GM10266 (cell line): ENCODE data around the gene ATIC.

Experiments
- DNase-seq: peaks from one replicate; pipeline ENCODE4 v3.0.0; 2012; ENCODE audit errors: extremely low spot score
- TF ChIP-seq, protein P1 (sequence below): IDR thresholded peaks from 2 replicates; pipeline ENCODE4 v1.5.1; 2012; ENCODE audit warnings: mild to moderate bottlenecking, low read depth; ENCODE audit not compliant: control insufficient read depth, insufficient read depth; ENCODE audit errors: missing control alignments

Gene ATIC

GRCh38 chr2:215272918-215273317 lies 38.9 kb upstream of the ATIC start:
- no peak for DNase-seq

DNA sequence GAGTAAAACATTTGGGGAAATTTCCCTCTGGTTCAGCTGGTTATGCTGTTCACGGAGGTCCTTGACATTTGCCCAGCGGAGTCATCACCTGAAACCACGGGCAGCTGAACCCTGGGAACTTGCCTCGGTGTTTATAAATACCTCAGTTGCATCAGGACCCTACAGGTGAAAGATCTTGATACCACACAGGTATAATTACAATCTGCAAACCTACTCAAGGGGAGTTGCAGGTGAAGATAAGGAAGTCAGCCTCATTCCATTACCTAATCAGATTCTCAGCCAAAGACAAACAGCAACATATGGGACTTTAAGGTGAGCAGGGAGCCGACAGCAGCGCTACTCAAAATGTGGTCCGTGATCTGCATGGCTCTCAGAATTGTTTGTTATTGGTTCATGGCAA lies 37.0 kb upstream of the ATIC start:
- DNase-seq: no peak
- TF ChIP-seq, protein P1, sequence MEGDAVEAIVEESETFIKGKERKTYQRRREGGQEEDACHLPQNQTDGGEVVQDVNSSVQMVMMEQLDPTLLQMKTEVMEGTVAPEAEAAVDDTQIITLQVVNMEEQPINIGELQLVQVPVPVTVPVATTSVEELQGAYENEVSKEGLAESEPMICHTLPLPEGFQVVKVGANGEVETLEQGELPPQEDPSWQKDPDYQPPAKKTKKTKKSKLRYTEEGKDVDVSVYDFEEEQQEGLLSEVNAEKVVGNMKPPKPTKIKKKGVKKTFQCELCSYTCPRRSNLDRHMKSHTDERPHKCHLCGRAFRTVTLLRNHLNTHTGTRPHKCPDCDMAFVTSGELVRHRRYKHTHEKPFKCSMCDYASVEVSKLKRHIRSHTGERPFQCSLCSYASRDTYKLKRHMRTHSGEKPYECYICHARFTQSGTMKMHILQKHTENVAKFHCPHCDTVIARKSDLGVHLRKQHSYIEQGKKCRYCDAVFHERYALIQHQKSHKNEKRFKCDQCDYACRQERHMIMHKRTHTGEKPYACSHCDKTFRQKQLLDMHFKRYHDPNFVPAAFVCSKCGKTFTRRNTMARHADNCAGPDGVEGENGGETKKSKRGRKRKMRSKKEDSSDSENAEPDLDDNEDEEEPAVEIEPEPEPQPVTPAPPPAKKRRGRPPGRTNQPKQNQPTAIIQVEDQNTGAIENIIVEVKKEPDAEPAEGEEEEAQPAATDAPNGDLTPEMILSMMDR: no peak

More at GRCh38 chr2:215272918-215273317, 38.9 kb upstream of the ATIC start:
- TF ChIP-seq, protein P1: no peak

GRCh38 chr2:215275824-215276223 lies 36.0 kb upstream of the ATIC start:
- DNase-seq: no peak
- TF ChIP-seq, protein P1: no peak

GRCh38 chr2:215277944-215278343 lies 33.9 kb upstream of the ATIC start:
- no peak for DNase-seq

DNA sequence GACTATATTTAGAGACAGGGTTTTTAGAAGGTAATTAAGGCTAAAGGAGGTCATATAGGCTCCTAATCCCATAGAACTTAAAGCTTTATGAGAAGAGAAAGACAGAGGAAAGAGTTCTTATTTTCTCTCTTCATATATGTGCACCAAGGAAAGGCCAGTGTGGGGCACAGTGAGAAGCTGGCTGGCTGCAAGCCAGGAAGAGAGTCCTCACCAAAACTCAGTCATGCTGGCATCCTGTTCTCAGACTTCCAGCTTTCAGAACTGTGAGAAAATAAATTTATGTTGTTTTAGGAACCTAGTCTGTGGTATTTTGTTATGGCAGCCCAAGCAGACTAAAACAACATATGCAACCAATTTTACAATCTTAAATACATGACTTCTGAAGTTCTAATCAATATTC lies 31.5 kb upstream of the ATIC start:
- TF ChIP-seq, protein P1: no peak
- DNase-seq: no peak

More at GRCh38 chr2:215277944-215278343, 33.9 kb upstream of the ATIC start:
- TF ChIP-seq, protein P1: no peak

DNA sequence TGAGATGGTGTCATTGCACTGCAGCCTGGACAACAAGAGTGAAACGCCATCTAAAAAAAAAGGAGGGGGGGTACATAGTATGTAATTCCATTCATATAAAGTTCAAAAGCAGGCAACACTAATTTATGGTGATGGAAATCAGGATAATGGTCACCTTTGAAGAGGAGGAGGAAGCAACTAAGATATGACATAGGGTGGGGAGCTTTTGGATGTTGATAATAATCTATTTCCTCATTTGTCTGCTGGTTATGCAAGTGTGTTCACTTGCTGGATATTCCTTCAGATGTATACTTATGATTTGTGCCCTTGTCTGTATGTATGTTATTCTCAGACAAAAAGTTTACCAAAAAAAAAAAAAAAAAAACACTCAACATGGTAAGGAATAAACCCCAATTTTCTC lies 28.6 kb upstream of the ATIC start:
- TF ChIP-seq, protein P1: no peak
- no peak for DNase-seq

GRCh38 chr2:215286309-215286708 lies 25.6 kb upstream of the ATIC start:
- TF ChIP-seq, protein P1: no peak
- no peak for DNase-seq
